Occipital lobe (tissue), 2 donors: ENCODE data around the gene FIBP. TPM values are rescaled to one million over a fixed set of nuclear protein-coding genes. Genes with fewer than 3 reads are reported as not detected.

Experiments used
- DNase-seq: peaks from one replicate; lab custom pipeline; 2025; lab: John Stamatoyannopoulos, UW
- total RNA-seq: library from RNA; depleted of rRNA; stranded (reverse); fragments of >200 nt; gene quantifications from one replicate; pipeline ENCODE4 v1.2.3, GENCODE V29; 2014

Gene FIBP
- total RNA-seq, 1 donor from 2014 or later, result 107 TPM

- no peak for DNase-seq
Measured at GRCh38 chr11:65891219-65892136, 3.2 kb upstream of the FIBP start.

- DNase-seq, result peak; percentile 96
Measured at GRCh38 chr11:65890324-65891218, 2.3 kb upstream of the FIBP start, which contains the start of gene CCDC85B. CCDC85B (plus strand) TSS chr11:65890673; CDS start chr11:65890784, 111 bp downstream.

- DNase-seq, result no peak
Measured at GRCh38 chr11:65887723-65888162, 528 bp downstream of the FIBP start.

- no peak for DNase-seq
Measured at GRCh38 chr11:65886826-65887722, 1.2 kb downstream of the FIBP start.

GRCh38 chr11:65885808-65886536 lies 2.3 kb downstream of the FIBP start:
- DNase-seq, result no peak

- DNase-seq, result no peak
Measured at GRCh38 chr11:65885231-65885630, 3.0 kb downstream of the FIBP start.

- peak; percentile 55 for DNase-seq
Measured at GRCh38 chr11:65884716-65885092, 3.6 kb downstream of the FIBP start.

GRCh38 chr11:65883786-65884715 lies 4.2 kb downstream of the FIBP start:
- DNase-seq, result no peak

- no peak for DNase-seq
Measured at GRCh38 chr11:65883058-65883761, 5.1 kb downstream of the FIBP start.

- no peak for DNase-seq
Measured at GRCh38 chr11:65882120-65883057, 5.9 kb downstream of the FIBP start.

- no peak for DNase-seq
Measured at GRCh38 chr11:65880844-65881421, 7.3 kb downstream of the FIBP start.

- no peak for DNase-seq
Measured at GRCh38 chr11:65880027-65880426, 8.2 kb downstream of the FIBP start.

GRCh38 chr11:65879617-65880016 lies 8.7 kb downstream of the FIBP start, which contains the start of gene CTSW:
CTSW (plus strand) TSS chr11:65879837; CDS start chr11:65879855, 18 bp downstream.
- no peak for DNase-seq

- peak; percentile 84 for DNase-seq
Measured at GRCh38 chr11:65873318-65874156, 14.7 kb downstream of the FIBP start.

GRCh38 chr11:65872586-65873317 lies 15.5 kb downstream of the FIBP start, which contains the start of gene EFEMP2:
EFEMP2 (minus strand) TSS chr11:65872800; CDS start chr11:65872354, 446 bp downstream.
- DNase-seq, result peak; percentile 18
